Natural killer cell (primary cell): ENCODE data around the gene PPWD1. TPM values are rescaled to one million over a fixed set of nuclear protein-coding genes. Genes with fewer than 3 reads are reported as not detected.

Experiments
- ATAC-seq, 3 donors: fragments of 150-1000 bp in 2 of 3; fragments of 200-7000 bp in 1 of 3; cut with Tn5 transposase; 1 replicate in 1 of 3; 2 replicates in 2 of 3; pipeline ENCODE4 v1.10.0; 2021; ENCODE audit warnings: mild to moderate bottlenecking in 2 of 3, moderate library complexity in 2 of 3
- DNase-seq, 2 donors: peaks; one replicate each; pipeline versions ENCODE4 v3.0.0 to v3.0.0-alpha.2; 2013 to 2021; ENCODE audit warnings: mixed read lengths in 1 of 2
- H3K27ac ChIP-seq: one replicate; pipeline ENCODE4 v1.5.1; 2013; ENCODE audit warnings: mild to moderate bottlenecking, low read length
- H3K27me3 ChIP-seq: one replicate; pipeline ENCODE4 v1.6.1; 2013; ENCODE audit warnings: low read length; ENCODE audit not compliant: control insufficient read depth, insufficient read depth
- H3K36me3 ChIP-seq: one replicate; pipeline ENCODE4 v1.6.1; 2013; ENCODE audit warnings: low read length; ENCODE audit not compliant: control insufficient read depth, insufficient read depth
- H3K4me1 ChIP-seq: one replicate; pipeline ENCODE4 v1.6.1; 2013; ENCODE audit warnings: low read length; ENCODE audit not compliant: control insufficient read depth, insufficient read depth
- H3K4me3 ChIP-seq: one replicate; pipeline ENCODE4 v1.5.1; 2013; ENCODE audit warnings: low read length
- H3K9me3 ChIP-seq: one replicate; pipeline ENCODE4 v1.6.1; 2013; ENCODE audit warnings: low read length; ENCODE audit not compliant: control insufficient read depth, insufficient read depth
- H3K27ac Mint-ChIP-seq, 2 donors: one replicate each; pipeline ENCODE4 v1.8.0; 2022; ENCODE audit warnings: mild to moderate bottlenecking in 2 of 2, mixed read lengths in 2 of 2, moderate library complexity in 1 of 2
- H3K27me3 Mint-ChIP-seq, 2 donors: one replicate each; pipeline ENCODE4 v1.8.0; 2022; ENCODE audit warnings: low read depth in 2 of 2, mixed read lengths in 2 of 2
- H3K36me3 Mint-ChIP-seq: one replicate; pipeline ENCODE4 v1.8.0; 2022; ENCODE audit warnings: mixed read lengths
- H3K4me1 Mint-ChIP-seq, 2 donors: one replicate each; pipeline ENCODE4 v1.8.0; 2022; ENCODE audit warnings: mixed read lengths in 2 of 2
- H3K4me3 Mint-ChIP-seq: one replicate; pipeline ENCODE4 v1.8.0; 2022; ENCODE audit warnings: mild to moderate bottlenecking, moderate library complexity, mixed read lengths
- H3K9me3 Mint-ChIP-seq, 2 donors: one replicate each; pipeline ENCODE4 v1.8.0; 2022; ENCODE audit warnings: mixed read lengths in 2 of 2
- WGBS: methylation state at CpG from one replicate; pipeline ENCODE4 v1.1.7; 2013; ENCODE audit warnings: missing lambda C conversion rate; ENCODE audit not compliant: insufficient coverage; 5-methylcytosine and 5-hydroxymethylcytosine counted together
- intact Hi-C: fragments of 100-400 bp; cut with micrococcal nuclease; formaldehyde crosslinking; loops from one replicate; pipeline ENCODE4 v1.14.2; 2022
- total RNA-seq, 4 donors: library from RNA; stranded (reverse); fragments of 120-200 nt in 1 of 4; gene quantifications; one replicate each; pipeline versions ENCODE4 v1.2.3 to v1.2.4, GENCODE V29; 2013 to 2022
- TF ChIP-seq, protein P1 (sequence below): fragments of 200-600 bp; IDR thresholded peaks from one replicate; pipeline ENCODE4 v1.8.0; 2022; ENCODE audit warnings: antibody characterized with exemption

Gene PPWD1
- total RNA-seq, 3 donors from 2014 or later (not counting 1 experiment from before 2014, with no cell fraction given) = 77.0 to 91.3 (median 85.6) TPM

DNA sequence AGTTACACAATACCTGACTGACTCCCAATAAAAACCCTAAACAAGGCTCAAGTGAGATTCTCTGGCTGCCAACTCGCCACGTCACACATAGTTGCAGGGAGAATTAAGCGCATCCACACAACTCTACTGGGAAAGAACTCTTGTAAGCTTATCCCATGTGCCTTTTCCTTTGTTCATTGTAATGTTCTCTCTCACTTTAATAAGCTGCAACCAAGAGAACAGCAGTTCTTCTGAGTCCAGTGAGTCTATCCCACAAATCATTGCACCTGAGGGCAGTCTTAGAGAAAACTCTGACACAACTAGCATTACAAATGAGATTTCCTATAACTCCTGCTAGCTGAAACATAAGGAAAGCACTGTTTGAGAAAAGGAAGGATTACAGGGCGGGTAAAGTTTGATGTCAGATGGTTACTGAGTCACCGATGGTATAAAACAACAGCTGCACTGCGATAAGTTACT, 27.5 kb upstream of the PPWD1 start:
- intact Hi-C loops = no loop called here
- no peak for DNase-seq
- no peaks in the 10 kb centered on the region for H3K27me3 ChIP-seq
- H3K4me1 ChIP-seq = no peaks in the 10 kb centered on the region
- no peak overlapping the region for H3K4me3 Mint-ChIP-seq
- H3K27ac ChIP-seq = no peak overlapping the region
- H3K4me1 Mint-ChIP-seq = no peaks in the 10 kb centered on the region
- H3K27me3 Mint-ChIP-seq = no peaks in the 10 kb centered on the region
- no peak for ATAC-seq
- peaks cover 5% of the 10 kb centered on the region for H3K36me3 ChIP-seq
- H3K9me3 Mint-ChIP-seq = no peaks in the 10 kb centered on the region
- no peak overlapping the region for H3K27ac Mint-ChIP-seq
- no peak overlapping the region for H3K4me3 ChIP-seq
- H3K36me3 Mint-ChIP-seq = no peaks in the 10 kb centered on the region
- no peaks in the 10 kb centered on the region for H3K9me3 ChIP-seq
- over 99% methylated on average over 6 of the region's 6 CpGs for WGBS
- TF ChIP-seq, protein P1, sequence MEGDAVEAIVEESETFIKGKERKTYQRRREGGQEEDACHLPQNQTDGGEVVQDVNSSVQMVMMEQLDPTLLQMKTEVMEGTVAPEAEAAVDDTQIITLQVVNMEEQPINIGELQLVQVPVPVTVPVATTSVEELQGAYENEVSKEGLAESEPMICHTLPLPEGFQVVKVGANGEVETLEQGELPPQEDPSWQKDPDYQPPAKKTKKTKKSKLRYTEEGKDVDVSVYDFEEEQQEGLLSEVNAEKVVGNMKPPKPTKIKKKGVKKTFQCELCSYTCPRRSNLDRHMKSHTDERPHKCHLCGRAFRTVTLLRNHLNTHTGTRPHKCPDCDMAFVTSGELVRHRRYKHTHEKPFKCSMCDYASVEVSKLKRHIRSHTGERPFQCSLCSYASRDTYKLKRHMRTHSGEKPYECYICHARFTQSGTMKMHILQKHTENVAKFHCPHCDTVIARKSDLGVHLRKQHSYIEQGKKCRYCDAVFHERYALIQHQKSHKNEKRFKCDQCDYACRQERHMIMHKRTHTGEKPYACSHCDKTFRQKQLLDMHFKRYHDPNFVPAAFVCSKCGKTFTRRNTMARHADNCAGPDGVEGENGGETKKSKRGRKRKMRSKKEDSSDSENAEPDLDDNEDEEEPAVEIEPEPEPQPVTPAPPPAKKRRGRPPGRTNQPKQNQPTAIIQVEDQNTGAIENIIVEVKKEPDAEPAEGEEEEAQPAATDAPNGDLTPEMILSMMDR = no peak

DNA sequence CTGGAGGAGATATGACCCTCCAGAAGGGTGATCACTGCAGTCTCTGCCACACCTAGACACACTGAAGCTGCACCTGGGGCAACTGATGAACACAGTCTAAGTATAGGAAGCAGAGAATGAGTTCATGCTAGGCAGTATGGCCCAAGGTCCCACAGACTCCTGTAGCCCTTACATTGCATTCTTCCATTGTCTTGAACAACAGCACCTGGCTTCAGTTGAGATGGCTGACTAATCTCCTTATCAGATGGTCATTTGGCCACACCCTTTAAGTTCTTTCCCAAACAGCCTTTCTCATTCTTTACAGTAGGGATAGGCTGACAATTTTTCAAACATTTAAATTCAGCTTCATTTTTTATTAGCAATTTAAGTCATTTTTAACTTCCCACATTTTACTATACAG, 23.3 kb upstream of the PPWD1 start:
- Mint-ChIP-seq H3K27ac (no peak overlapping the region), H3K36me3 (no peaks in the 10 kb centered on the region), H3K27me3 (no peaks in the 10 kb centered on the region), H3K4me3 (no peak overlapping the region), H3K9me3 (no peaks in the 10 kb centered on the region), H3K4me1 (no peaks in the 10 kb centered on the region)
- TF ChIP-seq, protein P1 = no peak
- ATAC-seq = no peak
- Histone ChIP-seq H3K9me3 (no peaks in the 10 kb centered on the region), H3K27ac (no peak overlapping the region), H3K36me3 (peaks cover 18% of the 10 kb centered on the region), H3K4me3 (no peak overlapping the region), H3K4me1 (no peaks in the 10 kb centered on the region), H3K27me3 (no peaks in the 10 kb centered on the region)
- intact Hi-C loops = no loop called here
- DNase-seq = no peak

- Mint-ChIP-seq H3K36me3 (peaks cover 3% of the 10 kb centered on the region), H3K4me3 (no peak overlapping the region), H3K4me1 (no peaks in the 10 kb centered on the region), H3K27ac (no peak overlapping the region), H3K9me3 (no peaks in the 10 kb centered on the region), H3K27me3 (no peaks in the 10 kb centered on the region)
- intact Hi-C loops = no loop called here
- H3K9me3 ChIP-seq = no peaks in the 10 kb centered on the region
- TF ChIP-seq, protein P1 = no peak
- H3K4me1 ChIP-seq = no peaks in the 10 kb centered on the region
- H3K36me3 ChIP-seq = peaks cover 29% of the 10 kb centered on the region
- no peak for DNase-seq
- no peak overlapping the region for H3K4me3 ChIP-seq
- H3K27ac ChIP-seq = no peak overlapping the region
- H3K27me3 ChIP-seq = no peaks in the 10 kb centered on the region
- 100% methylated on average over 3 of the region's 4 CpGs for WGBS
- ATAC-seq = no peak
Observed at GRCh38 chr5:65544473-65544872, 18.6 kb upstream of the PPWD1 start.

GRCh38 chr5:65546141-65546540, 17.0 kb upstream of the PPWD1 start:
- intact Hi-C loops = no loop called here
- Mint-ChIP-seq H3K27me3 (no peaks in the 10 kb centered on the region), H3K4me1 (no peaks in the 10 kb centered on the region), H3K9me3 (no peaks in the 10 kb centered on the region), H3K27ac (no peak overlapping the region), H3K36me3 (peaks cover 9% of the 10 kb centered on the region), H3K4me3 (no peak overlapping the region)
- ATAC-seq (no peak), DNase-seq (no peak)
- Histone ChIP-seq H3K9me3 (no peaks in the 10 kb centered on the region), H3K27ac (no peak overlapping the region), H3K4me1 (no peaks in the 10 kb centered on the region), H3K4me3 (no peak overlapping the region), H3K27me3 (no peaks in the 10 kb centered on the region), H3K36me3 (peaks cover 28% of the 10 kb centered on the region)
- TF ChIP-seq, protein P1 = no peak
- WGBS = 100% methylated on average over 5 of the region's 5 CpGs
